HG03060 (cell line): ENCODE data around the gene KCNT2.
"Not testable (repeated sequence)": the region's sequence is repeated elsewhere in the genome, so short reads cannot be mapped to it uniquely, and the experiment has no call there.

ENCODE experiments used
- ATAC-seq: cut with Tn5 transposase; IDR thresholded peaks from one replicate; pipeline ENCODE4 v1.9.1; 2021; ENCODE audit warnings: low read depth, moderate number of reproducible peaks; ENCODE audit not compliant: unreplicated experiment

The KCNT2 gene

DNA sequence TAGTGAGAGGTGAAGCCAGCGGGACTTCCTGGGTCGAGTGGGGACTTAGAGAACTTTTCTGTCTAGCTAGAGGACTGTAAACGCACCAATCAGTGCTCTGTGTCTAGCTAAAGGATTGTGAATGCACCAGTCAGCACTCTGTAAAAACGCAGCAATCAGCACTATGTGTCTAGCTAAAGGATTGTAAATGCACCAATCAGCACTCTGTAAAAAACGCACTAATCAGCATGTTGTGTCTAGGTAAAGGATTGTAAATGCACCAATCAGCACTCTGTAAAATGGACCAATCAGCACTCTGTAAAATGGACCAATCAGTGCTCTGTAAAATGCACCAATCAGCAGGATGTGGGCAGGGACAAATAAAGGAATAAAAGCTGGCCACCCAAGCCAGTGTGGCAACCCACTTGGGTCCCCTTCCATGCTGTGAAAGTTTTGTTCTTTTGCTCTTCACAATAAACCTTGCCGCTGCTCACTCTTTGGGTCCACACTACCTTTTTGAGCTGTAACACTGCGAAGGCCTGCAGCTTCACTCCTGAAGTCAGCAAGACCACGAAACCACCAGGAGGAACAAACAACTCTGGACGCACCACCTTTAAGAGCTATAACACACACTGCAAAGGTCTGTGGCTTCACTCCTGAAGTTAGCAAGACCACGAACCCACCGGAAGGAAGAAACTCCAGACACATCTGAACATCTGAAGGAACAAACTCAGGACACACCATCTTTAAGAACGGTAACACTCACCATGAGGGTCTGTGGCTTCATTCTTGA is 85.5 kb downstream of the KCNT2 start:
- ATAC-seq, result not testable (repeated sequence)

DNA sequence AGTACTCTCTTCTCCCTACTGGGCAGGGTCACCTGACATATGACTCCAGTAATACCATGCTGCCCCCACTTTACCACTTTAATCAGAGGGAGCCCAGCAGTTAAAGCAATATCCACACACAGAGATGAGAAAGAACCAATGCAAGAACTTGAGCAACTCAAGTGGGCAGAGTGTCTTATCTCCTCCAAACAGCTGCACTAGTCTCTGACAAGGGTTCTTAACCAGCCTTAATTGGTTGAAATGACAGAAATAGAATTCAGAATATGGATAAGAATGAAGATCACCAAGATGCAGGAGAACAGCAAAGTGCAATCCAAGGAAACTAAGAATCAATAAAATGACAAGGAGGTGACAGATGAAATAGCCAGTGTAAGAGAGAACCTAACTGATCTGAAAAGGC is 91.0 kb downstream of the KCNT2 start:
- ATAC-seq, result no peak

DNA sequence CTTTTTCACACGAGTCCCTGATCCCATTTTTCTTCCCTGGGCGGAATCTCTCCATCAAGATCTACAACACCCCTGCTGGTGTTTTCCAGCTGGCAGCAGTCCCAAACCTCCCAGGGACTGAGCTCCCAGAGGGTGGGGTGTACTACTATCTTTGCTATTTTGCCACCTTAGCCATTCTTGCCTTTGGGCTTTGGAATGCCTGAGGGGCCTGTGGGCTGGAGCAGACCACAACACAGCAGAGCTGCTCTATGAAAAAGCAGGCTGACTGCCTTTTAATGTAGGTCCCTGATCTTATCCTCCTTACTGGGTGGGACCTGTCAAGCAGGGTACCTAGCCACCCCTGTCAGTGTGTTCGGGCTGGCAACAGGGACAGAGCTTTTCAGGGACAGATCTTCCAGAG is 91.9 kb downstream of the KCNT2 start:
- ATAC-seq, result no peak

DNA sequence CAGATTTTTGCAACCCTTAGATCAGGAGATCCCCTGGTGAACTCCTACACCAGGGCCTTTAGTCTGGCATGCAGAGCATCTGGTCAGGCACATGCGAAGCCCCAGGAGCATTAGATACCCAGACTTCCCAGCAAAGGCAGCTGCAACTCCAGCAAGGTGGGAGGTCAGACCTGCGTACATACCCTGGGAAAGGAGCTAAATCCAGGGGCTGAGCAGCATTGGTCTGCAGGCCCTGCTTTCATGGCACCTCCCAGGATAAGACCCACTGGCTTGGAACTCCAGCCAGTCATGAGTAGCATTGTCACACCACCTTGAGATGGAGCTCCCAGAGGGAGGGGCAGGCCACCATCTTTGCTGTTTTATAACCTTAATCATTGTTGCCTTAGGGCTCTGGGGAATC is 92.3 kb downstream of the KCNT2 start:
- ATAC-seq, result no peak

DNA sequence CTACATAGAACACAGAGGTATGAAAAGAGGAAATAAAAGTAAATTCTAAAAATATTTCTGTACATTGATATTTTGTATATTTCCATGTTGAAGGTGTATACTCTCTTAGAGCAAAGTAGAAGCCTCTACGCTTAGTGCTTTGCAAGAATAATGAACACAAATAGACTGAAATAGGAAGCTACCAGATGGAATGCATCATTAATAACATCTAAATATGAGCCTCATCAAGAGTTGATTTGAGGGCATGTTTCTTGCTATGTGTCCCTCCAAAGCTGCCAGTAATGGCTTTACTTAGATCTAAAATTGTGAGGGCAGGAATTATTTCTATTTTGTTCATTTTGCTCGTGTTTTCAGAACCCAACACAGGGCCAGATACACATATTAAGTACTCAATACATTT is 94.4 kb downstream of the KCNT2 start:
- ATAC-seq, result no peak

DNA sequence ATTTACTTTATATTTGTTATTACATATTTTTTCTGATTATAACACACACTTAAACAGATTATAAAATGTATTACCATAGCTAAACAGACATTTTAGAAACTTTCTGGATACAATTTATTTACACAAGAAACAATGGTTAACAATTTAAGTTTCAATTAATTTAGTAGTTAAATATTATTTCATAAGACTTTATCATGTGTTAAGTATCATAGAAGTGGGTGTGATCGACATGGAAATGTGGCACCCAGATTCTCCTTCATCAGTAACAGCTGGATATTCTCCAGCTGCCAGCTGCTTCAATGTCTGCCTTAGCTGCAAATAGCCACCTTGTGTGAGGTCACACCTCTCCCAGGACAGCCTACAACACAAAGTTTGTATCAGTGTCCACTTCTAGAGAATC is 97.8 kb downstream of the KCNT2 start:
- no peak for ATAC-seq

DNA sequence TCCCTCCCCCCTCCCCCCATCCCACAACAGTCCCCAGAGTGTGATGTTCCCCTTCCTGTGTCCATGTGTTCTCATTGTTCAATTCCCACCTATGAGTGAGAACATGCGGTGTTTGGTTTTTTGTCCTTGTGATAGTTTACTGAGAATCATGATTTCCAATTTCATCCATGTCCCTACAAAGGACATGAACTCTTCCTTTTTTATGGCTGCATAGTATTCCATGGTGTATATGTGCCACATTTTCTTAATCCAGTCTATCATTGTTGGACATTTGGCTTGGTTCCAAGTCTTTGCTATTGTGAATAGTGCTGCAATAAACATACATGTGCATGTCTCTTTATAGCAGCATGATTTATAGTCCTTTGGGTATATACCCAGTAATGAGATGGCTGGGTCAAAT is 104.0 kb downstream of the KCNT2 start:
- ATAC-seq, result not testable (repeated sequence)

DNA sequence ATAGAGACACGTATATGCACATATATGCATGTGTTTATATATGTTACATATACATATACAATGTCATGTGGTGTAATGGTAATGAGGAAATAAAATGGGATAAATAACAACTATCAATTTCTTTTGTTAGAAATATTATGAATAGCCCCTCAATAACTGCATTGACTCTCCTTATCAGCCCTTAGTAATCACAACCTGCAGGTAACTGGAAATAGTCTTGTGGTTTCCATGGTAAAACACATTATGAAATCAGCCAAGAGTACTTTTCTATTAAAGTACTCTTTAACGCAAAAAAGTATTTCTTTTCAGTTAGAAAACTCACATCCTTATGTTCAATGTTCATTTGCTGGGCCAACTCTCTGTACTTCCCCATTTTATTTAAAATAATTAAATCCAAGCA is 105.8 kb downstream of the KCNT2 start:
- no peak for ATAC-seq

DNA sequence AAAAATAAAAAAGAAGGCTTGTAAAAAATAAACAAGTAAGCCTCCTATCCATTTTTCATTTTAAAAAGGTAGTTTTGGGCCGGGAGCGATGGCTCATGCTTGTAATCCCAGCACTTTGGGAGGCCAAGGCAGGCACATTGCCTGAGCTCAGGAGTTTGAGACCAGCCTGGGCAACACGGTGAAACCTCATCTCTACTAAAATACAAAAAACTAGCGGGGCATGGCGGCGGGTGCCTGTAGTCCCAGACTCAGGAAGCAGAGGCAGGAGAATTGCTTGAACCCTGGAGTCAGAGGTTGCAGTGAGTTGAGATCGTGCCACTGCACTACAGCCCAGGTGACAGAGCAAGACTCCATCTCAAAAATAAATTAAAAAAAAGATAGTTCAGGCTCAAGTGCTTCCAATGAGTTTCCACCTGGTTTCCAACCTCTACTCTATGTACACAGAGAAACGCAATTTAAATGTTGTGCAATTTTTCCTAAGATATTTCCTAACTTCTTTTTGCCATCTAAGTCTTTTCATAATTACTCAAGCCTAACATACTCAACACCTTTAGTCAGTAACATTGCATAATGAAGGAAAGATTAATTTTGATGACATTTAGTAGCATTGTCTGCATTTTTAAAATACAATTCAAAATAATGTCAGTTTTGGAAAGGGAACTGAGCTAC is 106.3 kb downstream of the KCNT2 start:
- no peak for ATAC-seq

DNA sequence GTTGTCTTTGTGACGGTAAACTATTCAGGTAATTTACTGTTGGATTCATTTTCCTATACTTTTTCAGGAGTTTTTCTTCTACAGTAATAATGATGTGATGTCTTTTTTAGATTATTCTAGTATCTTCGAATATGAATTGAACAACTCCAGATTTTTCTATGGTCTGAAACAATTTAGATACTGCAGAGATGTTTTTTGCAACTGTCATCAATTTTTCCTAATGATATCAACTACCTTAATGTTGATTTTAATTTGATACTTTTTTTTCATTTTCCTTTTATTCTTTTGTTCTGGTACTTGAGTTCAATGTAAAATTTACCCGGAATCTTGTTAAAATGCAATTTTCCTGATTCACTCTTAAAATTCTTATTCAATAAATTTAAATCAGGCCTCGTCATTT is 110.4 kb downstream of the KCNT2 start:
- ATAC-seq, result no peak

DNA sequence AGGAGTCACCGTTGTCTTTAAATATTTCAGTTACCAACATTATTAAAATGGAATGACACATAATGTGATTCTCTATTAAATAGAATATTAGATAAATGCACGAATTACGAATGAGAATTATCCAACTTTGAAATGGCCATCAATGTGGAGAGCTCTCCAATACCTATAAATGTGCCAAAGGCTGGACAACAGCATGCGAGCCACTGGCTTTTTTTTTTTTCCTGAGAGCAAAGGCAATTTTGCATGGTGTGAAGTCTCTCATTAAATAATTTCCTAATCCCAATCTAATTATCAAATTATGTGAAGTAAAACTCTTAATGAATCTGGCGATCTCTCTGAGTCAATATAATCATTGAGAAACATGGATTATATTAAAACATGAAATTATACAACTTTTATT is 113.5 kb downstream of the KCNT2 start:
- ATAC-seq, result no peak

DNA sequence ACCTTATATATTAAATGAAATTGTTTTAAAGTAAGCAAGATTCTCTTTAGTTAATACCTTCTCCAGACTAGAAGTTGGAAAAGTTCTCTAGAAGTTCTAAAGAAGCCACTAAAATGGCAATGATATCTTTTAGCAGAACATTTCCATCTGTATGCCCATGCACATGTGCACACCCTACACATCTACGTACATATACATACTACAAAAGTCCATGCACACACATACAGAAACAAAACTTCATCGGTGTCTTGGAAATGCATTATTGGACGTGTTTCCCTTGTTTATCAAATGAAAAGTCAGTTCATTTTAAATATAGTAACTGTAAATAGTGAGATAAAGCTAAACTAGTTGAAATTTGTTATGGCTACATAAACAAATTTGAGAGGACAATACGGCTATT is 114.4 kb downstream of the KCNT2 start:
- ATAC-seq, result no peak

DNA sequence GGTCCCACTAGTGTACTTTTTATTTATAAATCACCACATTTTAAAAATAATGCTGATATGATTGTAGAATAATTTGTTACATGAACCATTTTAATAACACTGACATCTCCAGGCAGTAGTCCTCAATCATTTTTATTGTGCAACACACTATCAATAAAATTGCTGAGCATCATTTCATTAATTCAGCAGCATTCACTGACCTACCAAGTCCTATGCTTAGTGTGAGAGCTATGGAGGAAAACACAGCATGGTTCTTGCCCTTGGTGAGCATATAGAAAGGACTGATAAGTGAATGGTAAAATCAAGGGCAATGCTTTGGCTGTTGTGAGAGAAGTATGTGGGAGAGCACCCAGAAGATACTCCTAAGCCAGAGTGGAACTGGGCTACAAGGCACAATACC is 119.7 kb downstream of the KCNT2 start:
- no peak for ATAC-seq

DNA sequence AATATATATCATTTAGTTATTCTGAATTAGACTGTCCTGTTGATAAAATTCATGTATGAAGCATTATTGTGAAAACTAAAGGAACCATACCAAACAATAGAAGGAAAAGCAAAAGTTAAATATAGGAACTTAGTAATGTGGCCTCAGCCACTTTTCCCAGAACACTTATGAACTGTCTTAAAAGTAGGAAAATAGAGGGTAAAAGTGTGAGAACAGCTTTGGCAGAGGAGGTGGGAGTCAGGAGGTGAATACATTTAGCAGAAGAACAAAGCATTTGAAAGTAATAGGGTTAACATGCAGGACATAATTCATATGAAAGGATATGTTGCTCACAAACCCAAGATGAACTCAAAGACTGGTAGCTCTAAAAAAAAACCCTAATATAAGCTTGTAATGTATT is 121.9 kb downstream of the KCNT2 start:
- no peak for ATAC-seq

DNA sequence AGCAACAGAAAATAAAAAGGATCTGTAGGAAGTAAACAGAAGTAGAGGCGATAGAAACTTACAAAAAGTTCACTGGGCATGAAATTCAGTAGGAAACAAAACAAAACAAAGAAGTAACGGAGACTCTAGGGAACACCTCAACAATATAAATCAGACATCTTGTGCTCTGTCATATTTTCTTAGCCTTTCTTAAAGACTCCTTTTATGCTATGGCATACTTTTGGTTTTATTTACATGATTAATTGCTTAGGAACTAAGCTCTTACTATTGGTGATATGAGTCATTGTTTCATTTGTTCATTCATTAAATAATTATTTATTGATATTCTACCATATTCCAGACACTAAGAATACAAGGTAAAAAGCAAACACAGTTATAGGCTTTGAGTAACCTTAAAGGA is 126.6 kb downstream of the KCNT2 start:
- no peak for ATAC-seq

DNA sequence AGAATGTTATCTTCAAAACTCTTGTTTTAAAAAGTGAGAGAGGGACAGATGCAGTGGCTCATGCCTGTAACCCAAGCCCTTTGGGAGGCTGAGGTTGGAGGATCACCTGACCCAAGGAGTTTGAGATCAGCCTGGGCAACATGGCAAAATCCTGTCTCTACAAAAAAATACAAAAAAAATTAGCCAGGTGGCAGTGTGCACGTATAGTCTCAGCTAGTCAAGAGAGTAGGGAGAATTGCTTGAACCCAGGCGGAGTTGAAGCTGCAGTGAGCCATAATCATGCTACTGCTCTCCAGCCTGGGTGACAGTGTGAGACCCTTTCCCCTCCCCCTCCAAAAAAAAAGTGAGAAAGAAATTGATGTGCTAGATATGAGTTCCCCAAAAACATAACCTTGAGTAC is 131.0 kb downstream of the KCNT2 start:
- no peak for ATAC-seq

DNA sequence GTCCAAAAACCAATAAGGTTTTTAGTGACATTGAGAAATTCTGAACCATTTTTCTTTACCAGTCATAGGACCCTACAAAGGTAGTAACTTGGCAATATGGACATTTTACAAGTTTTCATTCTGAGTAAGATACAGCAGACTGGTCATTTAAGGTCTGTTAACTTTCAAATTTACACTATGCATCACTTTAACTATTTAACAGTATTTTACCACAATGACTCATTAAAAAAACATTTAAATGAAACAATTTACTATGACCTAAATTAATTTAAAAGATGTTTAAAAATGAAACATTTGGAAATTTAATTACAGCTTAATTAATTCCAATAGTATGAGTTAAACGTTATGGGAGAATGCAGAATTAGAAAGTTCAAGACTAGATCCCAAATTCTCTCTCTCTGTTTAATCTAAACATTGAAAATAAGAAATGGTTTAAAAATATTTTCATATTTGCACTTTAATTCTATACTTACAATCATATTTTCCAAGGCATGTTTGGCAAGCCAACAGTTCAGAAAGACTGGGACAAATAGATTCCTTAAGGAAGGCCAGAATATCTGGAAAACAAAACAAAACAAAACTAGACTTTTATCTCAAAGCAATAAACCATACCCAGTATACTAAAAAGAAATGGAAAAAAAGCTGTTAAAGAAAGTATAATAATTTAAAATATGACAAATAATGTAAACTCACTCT is 140.9 kb downstream of the KCNT2 start:
- no peak for ATAC-seq

DNA sequence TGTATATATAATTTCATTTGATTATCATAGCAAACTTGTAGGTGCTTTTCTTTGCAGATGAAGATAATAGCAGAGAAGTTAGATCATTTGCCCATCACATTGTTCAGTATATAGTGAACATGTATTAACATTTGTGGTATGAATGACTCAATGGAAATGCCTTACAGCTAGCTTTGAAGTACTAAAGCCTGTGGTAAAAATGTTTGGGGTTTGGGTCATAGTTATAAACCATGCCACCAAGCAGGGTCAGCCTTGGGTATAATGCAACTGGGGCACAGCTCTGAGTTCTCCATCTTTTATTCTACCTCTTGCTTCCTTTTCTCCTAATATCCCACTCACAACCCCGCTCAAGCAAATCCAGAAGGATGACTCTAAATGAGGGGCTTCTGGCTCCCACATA is 141.6 kb downstream of the KCNT2 start:
- no peak for ATAC-seq

DNA sequence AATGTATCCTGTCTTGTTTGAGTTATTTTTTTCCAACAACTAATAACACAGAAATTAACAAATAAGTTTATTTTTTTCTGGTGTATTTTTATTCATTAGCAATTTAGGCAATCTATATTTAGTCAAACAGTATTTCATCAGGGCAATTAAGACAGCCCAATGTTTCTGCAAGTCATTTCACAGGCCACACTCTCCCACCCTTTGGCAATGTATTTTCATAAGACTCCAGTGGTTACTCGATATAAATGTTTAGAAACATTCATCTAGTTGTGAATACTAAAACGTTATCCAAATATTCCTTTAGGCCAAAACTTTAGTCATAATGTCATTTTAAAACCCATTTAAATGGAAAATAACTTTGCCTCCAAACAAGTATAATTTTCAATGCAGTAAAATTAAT is 142.1 kb downstream of the KCNT2 start:
- ATAC-seq, result no peak

DNA sequence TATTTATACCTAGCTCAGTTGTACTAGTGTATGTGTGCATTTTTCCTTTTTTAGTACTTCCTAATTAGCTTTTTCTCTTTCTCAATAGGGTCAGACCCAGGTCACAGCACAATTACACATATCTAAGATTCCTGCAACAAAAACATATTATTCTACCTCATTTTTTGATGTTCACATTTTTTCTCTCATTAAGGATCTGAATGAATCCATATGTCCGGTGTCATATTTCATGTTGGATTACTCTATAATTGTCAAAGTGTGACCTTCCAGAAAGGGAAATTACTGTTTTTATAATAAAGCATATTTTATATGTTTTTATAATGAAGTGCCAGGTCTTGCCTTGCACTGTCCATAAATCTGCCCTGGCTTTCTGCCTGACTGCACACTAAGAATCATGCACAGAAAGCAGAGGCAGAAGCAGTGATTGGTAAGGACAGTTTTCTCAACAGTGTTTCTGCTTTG is 143.7 kb downstream of the KCNT2 start:
- no peak for ATAC-seq

DNA sequence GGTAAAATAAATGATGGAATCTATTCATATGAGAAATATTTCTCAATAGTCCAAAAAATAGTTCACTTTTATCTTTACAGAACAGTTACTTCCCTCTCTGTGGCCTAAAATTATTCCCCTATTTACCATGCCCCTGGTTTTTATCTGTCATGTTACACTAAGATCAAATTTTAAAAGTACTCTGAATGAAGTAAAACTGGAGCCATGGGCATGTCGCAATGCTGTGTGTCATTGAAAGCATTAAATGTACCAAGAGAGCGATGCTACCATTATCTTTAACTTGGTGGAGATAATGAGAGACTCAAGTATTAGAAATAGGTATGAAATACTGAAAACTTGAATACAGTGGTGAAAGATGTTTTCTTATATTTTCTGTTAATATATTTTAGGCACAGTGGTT is 146.2 kb downstream of the KCNT2 start:
- no peak for ATAC-seq

DNA sequence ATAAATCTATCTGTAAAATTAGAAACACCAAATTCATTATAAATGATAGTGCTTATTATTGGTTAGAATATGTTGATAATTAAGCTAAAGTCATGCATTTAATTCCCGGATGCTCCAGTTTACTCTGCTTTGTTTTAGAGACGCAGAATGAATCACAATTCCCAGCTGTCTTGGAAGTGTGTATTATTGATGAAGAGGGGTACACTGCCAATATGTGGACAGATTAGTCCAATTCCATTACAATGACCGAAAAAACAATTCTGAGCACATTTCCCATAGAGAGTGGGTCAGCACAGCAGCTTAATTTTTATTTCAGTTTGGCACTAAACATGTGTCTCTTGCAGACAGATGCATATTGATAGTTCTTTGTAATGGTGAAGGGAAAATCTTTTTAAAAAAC is 146.7 kb downstream of the KCNT2 start:
- no peak for ATAC-seq
